WI38 (cell line): ENCODE measurements around the gene MAJIN.
"Not testable (repeated sequence)": the region's sequence is repeated elsewhere in the genome, so short reads cannot be mapped to it uniquely, and the experiment has no call there.

Experiments used
- H3K4me3 ChIP-seq: 2 replicates; pipeline ENCODE4 v1.5.1; 2011; ENCODE audit warnings: low read depth, mild to moderate bottlenecking, control low read depth, low read length
- TF ChIP-seq, protein P1 (sequence below): IDR thresholded peaks from 2 replicates; pipeline ENCODE4 v1.5.1; 2012; ENCODE audit warnings: low read depth, mild to moderate bottlenecking, control low read depth, low read length

The MAJIN gene

DNA sequence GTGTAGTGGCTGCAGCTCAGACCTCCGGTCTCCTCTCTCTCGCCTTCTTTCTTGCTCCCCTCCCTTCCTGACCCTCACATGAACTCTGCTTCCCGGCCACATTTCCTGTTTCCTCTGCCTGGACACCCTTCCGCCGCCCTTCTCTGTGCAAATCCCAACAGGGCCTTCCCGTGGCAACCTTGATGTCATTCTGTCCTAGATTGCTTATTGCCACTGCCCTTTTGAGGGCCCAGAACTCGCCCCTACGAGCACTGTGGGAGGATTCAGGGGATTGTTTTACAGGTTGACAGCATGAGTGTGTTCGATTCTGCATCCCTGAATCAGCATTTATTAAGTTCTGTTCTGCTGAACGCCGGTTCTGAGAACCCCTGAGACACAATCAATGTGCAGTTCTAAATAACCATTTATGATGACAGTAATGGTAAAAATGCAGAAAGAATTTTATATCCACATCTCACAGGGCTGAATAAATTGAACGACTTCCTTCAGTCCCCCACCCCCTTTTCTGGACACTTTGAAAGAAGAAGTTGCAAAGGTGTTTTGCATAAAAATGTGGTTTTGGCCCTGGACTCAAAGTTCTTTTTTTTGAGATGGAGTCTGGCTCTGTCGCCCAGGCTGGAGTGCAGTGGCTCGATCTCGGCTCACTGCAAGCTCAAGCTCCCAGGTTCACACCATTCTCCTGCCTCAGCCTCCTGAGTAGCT lies 18.5 kb upstream of the MAJIN start:
- H3K4me3 ChIP-seq = no peak overlapping the region
- TF ChIP-seq, protein P1, sequence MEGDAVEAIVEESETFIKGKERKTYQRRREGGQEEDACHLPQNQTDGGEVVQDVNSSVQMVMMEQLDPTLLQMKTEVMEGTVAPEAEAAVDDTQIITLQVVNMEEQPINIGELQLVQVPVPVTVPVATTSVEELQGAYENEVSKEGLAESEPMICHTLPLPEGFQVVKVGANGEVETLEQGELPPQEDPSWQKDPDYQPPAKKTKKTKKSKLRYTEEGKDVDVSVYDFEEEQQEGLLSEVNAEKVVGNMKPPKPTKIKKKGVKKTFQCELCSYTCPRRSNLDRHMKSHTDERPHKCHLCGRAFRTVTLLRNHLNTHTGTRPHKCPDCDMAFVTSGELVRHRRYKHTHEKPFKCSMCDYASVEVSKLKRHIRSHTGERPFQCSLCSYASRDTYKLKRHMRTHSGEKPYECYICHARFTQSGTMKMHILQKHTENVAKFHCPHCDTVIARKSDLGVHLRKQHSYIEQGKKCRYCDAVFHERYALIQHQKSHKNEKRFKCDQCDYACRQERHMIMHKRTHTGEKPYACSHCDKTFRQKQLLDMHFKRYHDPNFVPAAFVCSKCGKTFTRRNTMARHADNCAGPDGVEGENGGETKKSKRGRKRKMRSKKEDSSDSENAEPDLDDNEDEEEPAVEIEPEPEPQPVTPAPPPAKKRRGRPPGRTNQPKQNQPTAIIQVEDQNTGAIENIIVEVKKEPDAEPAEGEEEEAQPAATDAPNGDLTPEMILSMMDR = no peak

DNA sequence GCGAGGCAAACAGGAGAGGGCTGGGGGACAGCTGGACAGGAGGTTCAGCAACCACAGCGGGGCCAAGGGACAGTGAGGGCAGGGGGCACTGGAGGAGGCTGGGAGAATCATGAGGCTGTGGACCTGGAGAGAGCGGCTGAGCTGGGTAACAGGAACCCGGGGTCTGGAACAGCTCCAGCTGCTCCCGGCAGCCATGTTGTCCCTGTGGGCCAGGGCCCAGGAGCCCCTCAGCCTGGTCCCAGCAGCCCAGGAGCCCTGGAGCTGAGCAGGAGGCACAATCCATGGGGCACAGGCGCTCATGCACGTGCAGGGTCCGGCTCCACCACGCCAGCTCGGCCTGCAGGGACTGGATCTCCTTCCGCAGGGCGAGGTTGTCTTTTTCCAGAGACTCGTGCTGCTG lies 17.5 kb upstream of the MAJIN start:
- H3K4me3 ChIP-seq = no peak overlapping the region
- TF ChIP-seq, protein P1 = no peak

DNA sequence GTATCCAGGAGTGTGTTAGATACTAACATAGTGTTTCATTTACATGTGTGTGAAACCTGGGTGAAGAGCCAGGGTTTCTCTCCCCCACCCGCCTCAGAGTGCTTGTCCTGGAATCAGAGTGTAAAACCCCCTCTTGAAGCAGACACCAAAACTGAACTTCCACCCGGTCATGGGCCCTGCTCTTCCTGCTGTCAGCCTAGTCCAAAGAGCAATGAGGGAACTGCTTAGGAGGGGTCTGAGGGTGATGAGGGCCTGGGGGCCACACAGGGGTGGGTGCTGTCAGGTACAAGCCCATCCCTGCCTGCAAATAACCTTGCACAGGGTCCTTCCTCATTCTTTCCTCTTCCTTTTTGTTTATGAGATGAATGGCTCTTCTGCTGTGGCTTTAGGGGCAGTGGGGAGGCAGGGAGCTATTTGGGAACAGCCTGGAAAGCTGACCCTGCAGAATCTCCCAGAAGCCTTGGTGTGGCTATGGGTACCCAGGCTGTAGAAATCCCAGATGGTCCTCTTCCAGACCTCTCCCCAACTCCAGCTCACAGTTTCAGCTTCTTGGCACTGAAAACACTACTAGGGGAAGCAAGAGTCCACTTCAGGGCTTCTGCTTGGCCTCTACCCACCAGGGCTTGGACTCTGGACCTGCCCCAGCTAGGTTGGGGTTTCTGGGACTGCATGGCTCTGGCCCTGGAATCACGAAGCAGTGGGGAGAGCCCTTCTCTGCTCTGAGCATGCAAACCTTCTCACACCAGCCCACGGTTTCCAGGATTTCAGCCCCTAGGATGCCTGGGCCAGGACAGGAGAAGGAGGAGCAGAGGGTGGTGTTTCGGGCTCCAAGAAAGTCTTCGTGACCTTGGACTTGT lies 16.3 kb upstream of the MAJIN start:
- no peak overlapping the region for H3K4me3 ChIP-seq
- TF ChIP-seq, protein P1 = no peak

DNA sequence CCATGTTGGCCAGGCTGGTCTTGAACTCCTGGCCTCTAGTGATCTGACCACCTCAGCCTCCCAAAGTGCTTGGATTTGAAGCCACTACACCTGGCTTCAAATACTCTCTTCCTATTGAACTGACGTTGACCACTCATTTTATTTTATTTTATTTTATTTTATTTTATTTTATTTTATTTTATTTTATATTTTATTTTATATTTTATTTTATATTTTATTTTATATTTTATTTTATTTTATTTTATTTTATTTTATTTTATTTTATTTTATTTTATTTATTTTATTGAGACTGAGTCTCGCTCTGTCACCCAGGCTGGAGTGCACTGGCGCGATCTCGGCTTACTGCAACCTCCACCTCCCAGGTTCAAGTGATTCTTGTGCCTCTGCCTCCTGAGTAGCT lies 11.4 kb upstream of the MAJIN start:
- not testable (repeated sequence) for H3K4me3 ChIP-seq

DNA sequence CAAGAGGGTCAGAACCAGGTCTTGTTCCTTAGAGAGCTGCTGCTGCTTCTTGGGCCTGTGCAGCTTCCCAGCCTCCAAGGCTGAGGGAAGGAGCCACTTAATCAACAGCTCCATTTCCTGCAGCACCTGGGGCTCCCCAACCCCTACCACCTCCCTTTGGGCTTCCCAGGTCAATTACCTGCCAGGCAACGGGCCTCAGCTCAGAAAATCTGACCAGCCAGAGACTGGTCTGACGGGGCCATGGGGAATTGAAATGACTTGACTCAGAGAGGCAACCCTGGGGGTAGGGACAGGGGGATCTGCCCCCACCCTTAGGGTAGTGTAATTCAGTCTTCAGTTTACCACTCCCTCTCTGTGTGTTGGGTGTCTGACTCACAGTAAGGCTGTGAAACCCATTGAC lies 4.7 kb upstream of the MAJIN start:
- no peak overlapping the region for H3K4me3 ChIP-seq
- TF ChIP-seq, protein P1 = no peak

DNA sequence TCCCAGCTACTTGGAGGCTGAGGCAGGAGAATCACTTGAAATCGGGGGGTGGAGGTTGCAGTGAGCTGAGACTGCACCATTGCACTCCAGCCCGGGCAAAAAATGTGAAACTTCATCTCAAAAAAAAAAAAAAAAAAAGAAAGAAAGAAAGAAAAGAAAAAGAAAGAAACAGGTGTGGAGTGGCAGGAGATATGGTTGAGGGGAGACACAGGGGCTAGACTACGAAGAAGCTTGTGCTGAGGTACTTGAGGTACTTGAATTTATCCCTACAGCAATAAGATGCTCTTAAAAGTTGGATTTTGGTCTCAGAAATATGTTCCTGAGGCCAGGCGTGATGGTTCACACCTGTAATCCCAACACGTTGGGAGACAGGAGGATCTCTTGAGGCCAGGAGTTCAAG lies 2.2 kb upstream of the MAJIN start:
- TF ChIP-seq, protein P1 = no peak
- no peak overlapping the region for H3K4me3 ChIP-seq

DNA sequence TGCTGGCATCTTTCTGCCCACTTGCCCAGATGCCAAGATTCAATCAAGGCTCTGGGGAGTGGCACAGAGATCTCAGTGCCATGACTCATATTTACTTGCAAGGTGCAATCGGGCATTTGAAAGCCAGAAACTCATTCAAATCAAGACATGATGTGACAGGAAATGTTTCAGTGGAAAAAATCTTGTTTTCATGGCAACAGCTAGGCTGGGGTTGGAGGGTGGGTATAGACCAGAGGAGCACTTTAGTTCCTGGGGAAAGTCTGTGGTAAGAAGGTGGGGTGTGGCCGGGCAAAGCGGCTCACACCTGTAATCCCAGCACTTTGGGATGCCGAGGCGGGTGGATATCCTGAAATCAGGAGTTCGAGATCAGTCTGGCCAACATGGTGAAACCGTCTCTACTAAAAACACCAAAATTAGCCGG lies 1.2 kb downstream of the MAJIN start:
- no peak overlapping the region for H3K4me3 ChIP-seq
- TF ChIP-seq, protein P1 = no peak

DNA sequence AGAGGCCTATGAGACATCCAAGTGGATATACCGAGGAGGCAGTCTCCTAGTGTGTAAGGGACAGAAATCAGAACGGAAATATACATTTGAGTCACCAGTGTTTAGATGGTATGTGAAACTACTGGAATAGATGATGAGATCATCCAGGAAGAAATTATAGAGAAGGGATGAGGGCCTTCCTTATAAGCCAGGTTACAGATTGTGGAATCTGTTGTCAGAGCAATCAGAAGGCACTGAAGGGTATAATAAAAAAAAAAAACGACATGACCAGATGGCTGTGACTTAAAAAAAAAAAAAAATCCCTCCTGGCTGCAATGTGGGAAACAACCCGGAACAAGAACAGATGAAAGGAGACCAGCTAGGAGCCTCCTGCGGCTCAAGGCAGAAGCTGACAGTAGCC lies 2.7 kb downstream of the MAJIN start:
- TF ChIP-seq, protein P1 = no peak
- no peak overlapping the region for H3K4me3 ChIP-seq
